Measurements from ENCODE around the gene MLPH. TPM values are rescaled to one million over a fixed set of nuclear protein-coding genes. Genes with fewer than 3 reads are reported as not detected.
A peak's percentile ranks its signal among the peaks of the same experiment; 100 is the strongest.

The MLPH gene
- total and polyA plus RNA-seq, 2 of the 13 experiments (the other 11 are each of a cell fraction or from before 2014, with no cell fraction given): 0.12 TPM; not detected in 1

GRCh38 chr2:237471438-237472186 lies 15.4 kb upstream of the MLPH start (continued):
- TF ChIP-seq DZIP1 (CRISPR knock-in tag; IDR thresholded peaks at IDR 0.05) (0 out of 2 replicates have a peak, but pooled peaks have one; percentile 21), ZNF687 (CRISPR knock-in tag; IDR thresholded peaks at IDR 0.05) (peak; percentile 26; the same call in 1 of the 2 replicates), TSC22D2 (CRISPR knock-in tag; IDR thresholded peaks at IDR 0.05; ENCODE audit: borderline replicate concordance) (no peak), ARNT (IDR thresholded peaks at IDR 0.05) (no peak), AHR (CRISPR knock-in tag; IDR thresholded peaks at IDR 0.05) (0 out of 2 replicates have a peak, but pooled peaks have one; percentile 22), KDM2A (CRISPR knock-in tag; IDR thresholded peaks at IDR 0.05; ENCODE audit: borderline replicate concordance, low read depth) (peak; percentile 18; the same call in 1 of the 2 replicates), ZFX (CRISPR knock-in tag; IDR thresholded peaks at IDR 0.05; ENCODE audit: low read depth) (peak; percentile 25; the same call in 1 of the 2 replicates), ZNF276 (CRISPR knock-in tag; IDR thresholded peaks at IDR 0.05; ENCODE audit: low read depth) (no peak), ZNF766 (CRISPR knock-in tag; IDR thresholded peaks at IDR 0.05; ENCODE audit: borderline replicate concordance) (no peak), ZNF280B (CRISPR knock-in tag; IDR thresholded peaks at IDR 0.05; ENCODE audit: borderline replicate concordance) (0 out of 2 replicates have a peak, but pooled peaks have one; percentile 24), CEBPB (IDR thresholded peaks at IDR 0.05; ENCODE audit: borderline replicate concordance, low read depth, low read length) (no peak), ZNF770 (CRISPR knock-in tag; IDR thresholded peaks at IDR 0.05) (no peak), ZNF292 (CRISPR knock-in tag; IDR thresholded peaks at IDR 0.05; ENCODE audit: borderline replicate concordance, low read depth) (no peak), ZFP36L1 (CRISPR knock-in tag; IDR thresholded peaks at IDR 0.05) (peak; percentile 34; the same call in 1 of the 2 replicates), KAT7 (CRISPR knock-in tag; IDR thresholded peaks at IDR 0.05; ENCODE audit: borderline replicate concordance) (no peak)
